GM18499 (cell line): Measurements from ENCODE around the gene PELI3.
"Not testable (repeated sequence)": the region's sequence is repeated elsewhere in the genome, so short reads cannot be mapped to it uniquely, and the experiment has no call there.

Source experiments
- ATAC-seq: cut with Tn5 transposase; IDR thresholded peaks from one replicate; pipeline ENCODE4 v1.9.1; 2021; ENCODE audit warnings: moderate number of reproducible peaks; ENCODE audit not compliant: insufficient read depth, unreplicated experiment

Gene PELI3, protein sequence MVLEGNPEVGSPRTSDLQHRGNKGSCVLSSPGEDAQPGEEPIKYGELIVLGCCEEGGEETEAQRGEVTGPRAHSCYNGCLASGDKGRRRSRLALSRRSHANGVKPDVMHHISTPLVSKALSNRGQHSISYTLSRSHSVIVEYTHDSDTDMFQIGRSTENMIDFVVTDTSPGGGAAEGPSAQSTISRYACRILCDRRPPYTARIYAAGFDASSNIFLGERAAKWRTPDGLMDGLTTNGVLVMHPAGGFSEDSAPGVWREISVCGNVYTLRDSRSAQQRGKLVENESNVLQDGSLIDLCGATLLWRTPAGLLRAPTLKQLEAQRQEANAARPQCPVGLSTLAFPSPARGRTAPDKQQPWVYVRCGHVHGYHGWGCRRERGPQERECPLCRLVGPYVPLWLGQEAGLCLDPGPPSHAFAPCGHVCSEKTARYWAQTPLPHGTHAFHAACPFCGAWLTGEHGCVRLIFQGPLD

DNA sequence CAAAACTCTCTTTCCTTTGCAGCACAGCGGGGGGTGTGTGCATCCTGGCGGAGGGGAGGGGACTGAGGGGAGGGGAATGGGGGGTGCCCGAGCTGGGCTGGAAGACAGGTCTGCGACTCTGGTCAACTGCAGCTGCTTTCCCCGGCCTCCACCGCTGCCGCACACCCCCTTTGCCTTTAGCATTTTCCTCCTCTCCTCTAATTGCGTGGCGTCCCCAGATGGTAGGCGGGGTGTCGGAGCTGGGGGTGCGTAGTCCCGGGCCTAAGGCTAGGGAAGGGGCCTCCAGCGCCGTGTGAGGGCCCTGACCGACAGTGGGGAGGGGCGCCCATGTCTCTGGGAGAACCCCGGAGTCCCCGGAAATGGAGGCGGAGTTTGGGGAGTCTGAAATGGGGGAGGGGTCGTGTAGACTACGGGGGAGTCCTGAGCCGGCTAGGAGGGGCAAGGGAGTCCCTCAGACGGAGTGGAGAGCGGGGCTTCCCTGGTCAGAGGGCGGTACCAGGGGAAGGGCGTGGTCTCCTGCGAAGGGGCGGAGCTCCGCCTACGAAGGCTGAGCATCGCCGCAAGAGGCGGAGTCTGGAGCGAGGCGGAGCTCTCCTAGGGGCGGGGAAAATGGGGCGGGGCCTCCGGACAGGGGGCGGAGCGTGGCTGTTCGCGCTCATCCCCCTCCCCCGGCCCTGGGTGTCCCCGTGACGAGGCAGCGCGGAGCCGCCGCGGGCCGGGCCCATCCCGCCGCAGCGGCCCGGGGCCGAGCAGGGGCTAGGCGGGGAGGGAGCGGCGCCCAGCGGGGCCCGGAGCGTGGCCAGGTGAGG is at the start of gene PELI3:
Gene PELI3, plus strand, starts transcription at position 681 of the 809 bp plus-strand sequence. CDS start 1,224 bp downstream, outside the sequence.
- no peak for ATAC-seq

DNA sequence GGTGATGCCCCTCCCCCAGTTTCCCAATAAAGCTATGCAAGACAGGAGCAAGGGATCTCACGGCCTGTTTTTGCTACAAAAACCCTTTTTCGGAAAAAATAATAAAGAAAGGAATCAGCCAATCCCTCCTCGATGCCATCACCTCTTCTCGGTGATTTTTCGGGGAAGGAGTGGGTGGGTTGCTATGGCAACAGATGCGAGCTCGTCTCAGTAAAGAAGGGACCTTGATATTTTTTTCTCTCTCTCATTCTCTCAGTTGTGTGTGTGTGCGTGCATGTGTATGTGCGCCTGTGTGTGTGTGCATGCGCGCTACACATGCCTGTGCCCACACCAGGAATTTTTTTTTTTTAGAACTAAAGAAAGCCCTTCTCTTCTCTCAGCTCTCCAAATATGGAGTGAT is 49.7 kb upstream of the PELI3 start:
- no peak for ATAC-seq

DNA sequence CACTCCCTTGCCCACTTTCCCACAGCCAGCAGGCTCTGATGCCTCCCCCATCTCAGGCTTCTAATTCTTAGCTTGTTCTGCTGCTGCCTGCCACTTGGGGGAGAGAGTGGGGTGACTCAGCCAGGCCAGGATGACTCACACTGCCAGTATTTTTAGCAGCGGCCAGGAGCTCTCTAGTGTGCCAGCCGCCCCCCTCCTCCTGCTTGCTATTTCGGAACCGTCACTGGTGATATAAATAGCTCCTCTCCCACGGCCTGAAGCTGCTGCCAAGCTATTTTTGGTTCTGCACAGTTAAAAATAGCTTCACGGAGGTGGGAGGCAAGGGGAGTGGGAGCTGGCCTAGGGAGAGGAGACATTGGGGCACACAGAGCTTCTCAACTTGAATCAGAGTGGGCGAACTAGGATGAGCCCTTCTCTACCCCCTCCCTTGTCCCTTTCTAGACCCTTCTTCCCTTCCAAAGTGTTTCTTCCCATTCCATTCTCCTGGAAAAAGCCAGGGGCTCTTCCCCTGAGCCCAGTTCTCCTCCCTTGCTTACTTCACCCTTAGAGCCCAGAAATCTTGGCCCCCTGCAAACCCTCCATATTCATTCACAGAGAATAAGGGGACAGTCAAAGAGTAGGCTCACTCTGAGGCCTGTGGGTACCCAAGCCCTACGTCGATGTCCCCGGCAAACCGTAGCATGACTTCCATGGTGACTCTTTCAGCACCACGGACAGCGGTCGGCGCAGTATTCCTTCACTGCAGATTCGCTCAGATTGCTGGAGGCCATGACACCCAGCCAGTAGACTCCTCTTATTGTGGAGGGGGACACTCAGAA is 48.3 kb upstream of the PELI3 start:
- ATAC-seq: no peak

DNA sequence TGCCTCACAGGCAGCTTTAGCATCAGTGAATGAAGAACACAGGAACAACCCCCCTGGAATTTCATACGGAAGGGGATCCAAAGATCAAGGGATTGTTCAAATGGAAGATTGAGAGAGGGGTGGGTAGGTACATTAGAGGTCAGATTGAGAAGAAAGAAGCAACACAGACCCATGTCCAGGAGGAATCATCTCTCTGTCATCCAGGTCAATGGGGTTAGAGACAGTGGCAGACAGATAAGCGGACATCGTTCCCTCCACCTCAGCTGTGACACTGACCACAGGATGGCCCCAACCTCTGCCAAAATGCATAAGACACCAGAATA is 47.8 kb upstream of the PELI3 start:
- ATAC-seq: no peak

DNA sequence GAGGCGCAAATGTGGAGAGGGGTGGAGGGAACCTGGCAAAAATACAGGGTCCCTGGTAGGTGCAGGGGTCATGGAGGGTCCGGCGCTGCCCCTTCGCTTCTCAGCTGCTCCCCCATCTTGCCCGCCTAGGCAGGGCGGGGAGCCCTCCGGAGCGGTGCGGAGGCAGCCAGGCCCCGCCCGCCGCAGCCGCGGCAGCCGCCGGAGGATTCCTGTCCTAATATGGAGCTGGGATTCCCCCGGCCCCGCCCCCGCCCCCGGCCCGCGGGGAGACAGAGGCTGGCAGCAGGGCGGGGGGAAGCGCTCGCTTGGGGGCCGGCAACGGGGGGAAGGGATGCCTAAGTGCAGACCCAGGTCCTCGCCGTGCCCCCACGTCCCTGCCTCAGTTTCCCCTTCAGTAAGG is 46.9 kb upstream of the PELI3 start:
- ATAC-seq: no peak

DNA sequence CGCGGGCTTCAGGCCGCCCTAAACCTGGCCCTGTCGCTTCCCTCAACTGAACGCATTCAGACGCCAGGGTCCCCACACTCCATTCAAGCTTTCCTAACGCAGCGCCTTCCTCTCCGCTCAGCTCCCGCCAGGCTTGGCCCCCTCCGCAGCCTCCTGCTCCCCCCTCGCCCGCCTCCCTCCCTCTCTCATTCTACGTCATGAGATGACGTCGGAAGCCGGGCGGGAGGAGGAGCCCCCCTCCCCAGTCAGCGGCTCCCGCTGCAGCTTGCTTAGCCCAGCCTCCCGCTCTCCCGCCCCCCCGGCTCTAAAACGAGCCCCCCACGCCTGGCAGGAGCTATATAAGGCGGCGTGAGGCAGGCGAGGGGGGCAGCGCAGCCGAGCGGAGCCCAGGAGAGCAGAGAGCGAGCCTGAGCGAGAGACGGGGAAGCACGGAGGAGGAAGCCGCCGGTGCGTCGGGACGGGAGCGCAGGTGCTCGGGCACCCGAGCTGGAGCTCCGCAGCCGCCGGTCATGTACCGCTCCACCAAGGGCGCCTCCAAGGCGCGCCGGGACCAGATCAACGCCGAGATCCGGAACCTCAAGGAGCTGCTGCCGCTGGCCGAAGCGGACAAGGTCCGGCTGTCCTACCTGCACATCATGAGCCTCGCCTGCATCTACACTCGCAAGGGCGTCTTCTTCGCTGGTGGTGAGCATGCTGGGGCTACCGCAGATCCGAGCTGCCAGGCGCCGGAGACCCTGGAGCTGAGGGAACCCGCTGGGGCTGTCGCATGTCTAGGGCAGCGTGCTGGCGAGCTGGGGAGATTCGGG is 45.8 kb upstream of the PELI3 start, which contains the start of gene NPAS4:
Gene NPAS4, plus strand, starts transcription at position 365 of the 806 bp plus-strand sequence. Its CDS starts 145 bp downstream, at position 510.
- no peak for ATAC-seq

DNA sequence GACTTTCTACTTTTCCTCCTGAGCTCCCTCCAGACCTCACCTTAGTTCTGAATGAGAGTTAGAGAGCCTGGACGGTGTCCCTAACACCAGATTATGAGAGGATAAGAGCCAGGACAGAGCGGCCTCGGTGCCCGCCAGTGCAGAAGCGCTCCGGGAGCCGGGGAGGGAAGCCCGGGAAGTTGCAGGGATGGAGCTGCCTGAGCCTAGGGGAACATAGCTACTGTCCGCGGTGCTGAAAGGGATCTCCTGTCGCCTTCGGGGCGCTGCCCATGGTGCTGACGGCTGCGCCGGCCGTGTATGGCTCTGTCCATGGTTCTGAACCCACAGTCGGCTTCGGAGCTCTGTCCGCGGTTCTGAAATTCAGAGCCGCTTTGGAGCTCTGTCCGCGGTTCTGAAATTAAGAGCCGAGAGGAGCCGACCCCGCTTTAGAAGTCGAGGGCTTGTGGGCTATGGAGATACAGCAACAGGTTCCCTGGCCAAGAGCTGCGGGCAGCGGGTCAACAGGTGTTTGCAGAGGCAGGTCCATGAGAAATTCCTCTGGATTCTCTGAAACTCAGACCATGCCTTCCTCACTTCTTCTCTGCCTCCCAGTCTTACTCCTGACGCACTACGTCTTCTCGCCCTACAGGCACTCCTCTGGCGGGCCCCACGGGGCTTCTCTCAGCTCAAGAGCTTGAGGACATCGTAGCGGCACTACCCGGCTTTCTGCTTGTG is 45.1 kb upstream of the PELI3 start:
- no peak for ATAC-seq

DNA sequence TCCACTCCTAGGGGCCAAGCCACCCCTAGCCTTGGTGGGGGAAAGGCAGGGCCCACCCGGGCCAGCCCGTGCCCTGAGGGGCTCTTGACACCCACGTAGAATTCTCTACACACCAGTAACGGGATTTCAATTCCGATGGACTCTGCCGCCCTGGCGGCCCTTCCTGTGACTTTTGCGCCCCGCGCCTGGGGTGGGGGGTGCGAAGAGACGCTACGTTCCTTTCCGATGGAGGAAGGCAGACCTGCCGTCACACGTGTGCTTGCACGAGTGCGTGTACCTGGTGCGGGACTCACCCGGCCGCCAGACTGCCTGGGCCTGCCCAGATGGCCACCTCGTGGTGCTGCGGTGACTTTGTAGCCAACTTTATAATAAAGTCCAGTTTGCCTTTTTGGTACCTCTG is 40.4 kb upstream of the PELI3 start:
- ATAC-seq: no peak

DNA sequence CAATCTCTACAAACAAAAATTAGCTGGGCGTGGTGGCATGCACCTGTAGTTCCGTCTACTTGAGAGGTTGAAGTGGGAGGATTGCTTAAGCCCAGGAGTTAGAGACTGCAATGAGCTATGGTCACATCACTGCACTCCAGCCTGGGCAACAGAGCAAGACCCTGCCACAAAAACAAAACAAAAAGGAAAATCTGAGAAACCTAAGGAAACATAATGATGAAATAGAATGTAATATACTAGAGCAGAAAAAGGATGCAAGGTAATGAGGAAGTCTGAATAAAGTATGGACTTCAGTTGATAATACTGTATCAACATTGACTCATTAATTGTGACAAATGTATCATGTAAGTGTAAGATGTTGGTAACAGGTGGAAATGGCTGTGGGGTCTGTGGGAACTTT is 37.8 kb upstream of the PELI3 start:
- no peak for ATAC-seq

DNA sequence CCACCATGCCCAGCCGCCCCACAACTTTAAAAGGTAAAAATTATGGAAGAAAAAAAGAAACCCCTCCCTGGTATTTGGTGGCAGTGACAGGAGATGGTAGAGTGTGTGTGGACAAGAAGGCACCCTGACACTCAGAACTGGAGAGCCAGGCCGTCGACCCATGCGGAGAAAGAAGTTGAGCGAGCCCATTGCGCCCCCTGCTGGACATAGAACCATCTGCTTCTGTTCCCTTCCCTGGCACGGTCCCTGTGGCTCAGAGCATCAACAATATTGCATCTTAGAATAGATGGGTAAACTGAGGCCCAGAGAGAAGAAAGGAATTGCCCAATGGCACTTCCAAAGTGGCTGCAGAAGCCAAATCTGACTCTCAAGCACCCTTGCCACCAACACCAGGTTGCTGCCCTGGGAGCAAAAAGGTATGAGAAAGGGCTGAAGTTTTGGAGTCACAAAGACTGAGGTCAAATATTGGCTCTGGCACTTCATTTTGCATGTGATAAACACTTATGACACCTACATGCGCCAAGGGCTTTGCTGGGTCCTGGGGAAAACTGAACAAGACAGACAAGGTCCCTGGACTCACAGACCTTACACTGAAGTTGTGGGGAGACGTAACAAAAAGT is 36.6 kb upstream of the PELI3 start:
- ATAC-seq: no peak

DNA sequence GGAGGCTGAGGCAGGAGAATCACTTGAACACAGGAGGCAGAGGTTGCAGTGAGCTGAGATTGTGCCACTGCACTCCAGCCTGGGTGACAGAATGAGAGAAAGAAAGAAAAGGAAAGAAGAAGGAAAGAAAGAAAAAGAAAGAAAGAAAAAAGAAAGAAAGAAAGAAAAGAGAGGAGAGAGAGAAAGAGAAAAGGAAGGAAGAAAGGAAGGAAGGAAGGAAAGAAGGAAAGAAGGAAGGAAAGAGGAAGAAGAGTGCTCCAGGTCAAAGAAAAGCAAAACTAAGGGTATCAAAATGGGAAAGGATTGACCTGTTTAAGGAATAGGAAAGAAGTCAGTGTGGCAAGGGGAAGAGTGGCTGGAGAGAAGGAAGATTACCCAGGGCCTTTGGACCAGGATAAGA is 35.4 kb upstream of the PELI3 start:
- not testable (repeated sequence) for ATAC-seq

DNA sequence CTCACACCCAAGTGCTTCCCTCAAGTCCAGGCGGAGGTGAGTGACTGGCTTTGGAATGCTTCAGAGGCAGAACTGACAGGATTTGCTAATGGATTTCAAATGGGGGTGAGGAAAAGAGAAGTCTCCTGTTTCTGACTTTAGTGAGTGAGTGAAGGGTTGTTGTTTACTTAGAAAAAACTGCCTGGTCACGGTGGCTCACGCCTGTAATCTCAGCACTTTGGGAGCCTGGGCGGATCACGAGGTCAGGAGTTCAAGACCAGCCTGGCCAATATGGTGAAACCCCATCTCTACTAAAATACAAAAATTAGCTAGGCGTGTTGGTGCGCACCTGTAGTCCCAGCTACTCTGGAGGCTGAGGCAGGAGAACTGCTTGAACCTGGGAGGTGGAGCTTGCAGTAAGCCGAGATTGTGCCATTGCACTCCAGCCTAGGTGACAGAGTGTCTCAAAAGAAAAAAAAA is 34.8 kb upstream of the PELI3 start:
- not testable (repeated sequence) for ATAC-seq

DNA sequence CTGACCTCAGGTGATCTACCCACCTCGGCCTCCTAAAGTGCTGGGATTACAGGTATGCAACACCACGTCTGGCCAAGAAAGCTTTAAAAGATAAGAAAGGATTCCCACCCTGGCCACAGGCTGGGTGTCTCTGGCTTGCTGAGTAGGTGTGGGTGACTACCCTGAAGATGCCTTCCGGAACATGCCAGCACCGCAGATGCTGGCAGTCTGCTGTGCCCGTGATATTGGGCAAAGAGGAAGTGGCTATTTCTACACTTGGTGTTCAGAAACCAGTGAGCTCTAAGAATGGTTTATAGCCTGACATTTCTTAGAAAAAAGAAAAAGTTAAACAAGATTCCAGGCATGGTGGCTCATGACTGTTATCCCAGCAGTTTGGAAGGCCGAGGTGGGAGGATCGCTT is 34.1 kb upstream of the PELI3 start:
- no peak for ATAC-seq

DNA sequence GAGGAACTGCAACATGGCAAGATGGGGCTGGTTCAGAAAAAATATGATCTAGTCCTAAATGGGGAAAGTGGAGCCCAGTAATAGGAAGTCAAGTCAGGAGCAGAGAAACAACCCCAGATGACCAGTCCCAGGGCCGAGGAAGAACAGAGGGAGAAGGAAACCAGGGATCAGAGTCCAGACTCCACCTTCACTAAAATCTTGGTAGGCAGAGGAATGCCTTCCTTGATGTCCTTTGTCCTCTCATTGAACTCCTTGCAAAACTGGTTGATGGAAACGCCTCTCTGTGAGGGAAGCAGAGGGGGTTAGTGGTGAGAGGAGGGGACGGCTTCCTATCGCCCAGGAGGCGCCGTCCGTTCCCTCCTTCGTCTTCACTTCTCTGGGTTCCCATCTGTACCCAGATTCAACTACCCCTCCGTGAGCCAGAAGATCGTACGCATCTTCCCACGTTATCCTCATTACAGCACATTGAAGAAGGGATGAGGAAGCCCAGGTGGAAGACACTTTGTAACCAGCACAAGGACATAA is 28.7 kb upstream of the PELI3 start:
- ATAC-seq: no peak

DNA sequence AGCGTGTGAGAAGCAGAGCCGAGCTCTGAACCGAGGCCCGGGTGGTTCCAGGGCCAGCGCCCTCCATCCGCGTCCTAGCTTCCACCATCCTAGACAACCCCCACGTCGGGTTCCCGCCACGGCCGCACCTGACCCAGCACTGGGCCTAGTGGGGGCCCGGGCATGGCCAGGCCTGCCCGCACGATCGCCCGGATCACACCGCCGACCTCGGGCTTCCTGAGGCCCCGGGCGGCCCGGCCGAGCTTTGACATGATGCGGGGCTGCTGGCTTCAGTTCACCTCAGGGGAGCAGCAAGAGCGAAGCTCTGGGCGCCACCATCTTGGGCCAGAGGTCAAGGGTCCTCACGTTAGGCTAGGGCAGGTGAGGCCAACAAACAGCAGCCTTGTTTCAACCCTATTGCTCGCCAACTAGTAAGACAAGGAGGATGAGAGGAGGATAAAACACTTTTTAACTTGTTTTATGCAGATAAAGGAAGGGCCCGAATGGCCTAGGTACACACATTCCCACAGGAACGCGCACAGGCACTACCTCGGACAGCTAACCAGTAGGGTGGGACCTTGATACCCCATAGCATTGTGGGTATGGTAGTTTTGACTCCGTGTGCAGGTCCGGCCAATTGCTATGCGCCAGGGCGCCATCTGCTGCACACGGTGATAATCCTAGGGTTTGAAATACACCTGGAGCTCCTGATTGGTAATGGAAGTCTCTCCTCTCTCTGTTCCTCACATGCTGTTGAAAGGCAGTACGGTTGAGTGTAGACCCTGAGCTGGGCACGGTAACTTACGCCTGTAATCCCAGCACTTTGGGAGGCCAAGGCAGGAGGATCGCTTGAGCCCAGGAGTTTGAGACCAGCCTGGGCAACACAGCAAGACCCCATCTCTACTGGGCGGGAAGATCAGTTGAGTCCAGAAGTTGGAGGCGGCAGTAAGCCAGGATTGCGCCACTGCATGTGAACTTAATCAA is 27.9 kb upstream of the PELI3 start, which contains the start of gene MRPL11:
Gene MRPL11, minus strand, starts transcription at position 345 of the 963 bp plus-strand sequence. Its CDS starts 94 bp downstream, at position 251.
- peak; percentile 88 for ATAC-seq

DNA sequence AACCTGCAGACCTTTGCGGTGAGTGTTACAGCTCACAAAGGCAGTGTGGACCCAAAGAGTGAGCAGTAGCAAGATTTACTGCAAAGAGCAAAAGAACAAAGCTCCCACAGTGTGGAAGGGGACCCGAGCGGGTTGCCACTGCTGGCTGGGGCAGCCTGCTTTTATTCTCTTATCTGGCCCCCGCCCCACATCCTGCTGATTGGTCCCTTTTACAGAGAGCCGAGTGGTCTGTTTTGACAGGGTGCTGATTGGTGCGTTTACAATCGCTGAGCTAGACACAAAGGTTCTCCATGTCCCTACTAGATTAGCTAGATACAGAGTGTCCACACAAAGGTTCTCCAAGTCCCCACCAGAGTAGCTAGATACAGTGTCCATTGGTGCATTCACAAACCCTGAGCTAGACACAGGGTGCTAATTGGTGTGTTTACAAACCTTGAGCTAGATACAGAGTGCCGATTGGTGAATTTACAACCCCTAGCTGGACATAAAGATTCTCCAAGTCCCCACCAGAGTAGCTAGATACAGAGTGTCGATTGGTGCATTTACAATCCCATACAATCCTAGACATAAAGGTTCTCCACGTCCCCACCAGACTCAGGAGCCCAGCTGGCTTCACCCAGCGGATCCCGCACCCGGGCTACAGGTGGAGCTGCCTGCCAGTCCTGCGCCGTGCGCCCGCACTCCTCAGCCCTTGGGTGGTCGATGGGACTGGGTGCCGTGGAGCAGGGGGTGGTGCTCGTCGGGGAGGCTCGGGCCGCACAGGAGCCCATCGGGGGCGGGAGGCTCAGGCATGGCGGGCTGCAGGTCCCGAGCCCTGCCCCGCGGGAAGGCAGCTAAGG is 26.4 kb upstream of the PELI3 start:
- not testable (repeated sequence) for ATAC-seq
